HAP-1 (cell line): ENCODE measurements around the gene UGDH.

Experiments
- DNase-seq, 2 experiments: peaks; one replicate each; pipeline ENCODE4 v3.0.0-alpha.2; 2016 to 2020; ENCODE audit warnings: low spot score in 2 of 2
- H3K27me3 ChIP-seq: fragments of 250-450 bp; sonication (Bioruptor Pico); 2 replicates; pipeline ENCODE4 v1.5.1; 2020; ENCODE audit warnings: low read depth, mild to moderate bottlenecking, moderate library complexity
- H3K36me3 ChIP-seq: fragments of 250-450 bp; sonication (Bioruptor Pico); replicated peaks from 2 replicates; pipeline ENCODE4 v1.5.1; 2020; ENCODE audit warnings: mild to moderate bottlenecking
- H3K4me1 ChIP-seq: fragments of 250-450 bp; sonication (Bioruptor Pico); 2 replicates; pipeline ENCODE4 v1.5.1; 2020; ENCODE audit warnings: mild to moderate bottlenecking
- H3K4me3 ChIP-seq: fragments of 250-450 bp; sonication (Bioruptor Pico); 2 replicates; pipeline ENCODE4 v1.5.1; 2020; ENCODE audit warnings: mild to moderate bottlenecking, moderate library complexity
- H3K9me3 ChIP-seq: fragments of 250-450 bp; sonication (Bioruptor Pico); 2 replicates; pipeline ENCODE4 v1.5.1; 2020; ENCODE audit warnings: mild to moderate bottlenecking, moderate library complexity
- in situ Hi-C: fragments of 300-500 bp; cut with MboI; formaldehyde crosslinking; loops from 3 replicates; pipeline ENCODE4 v1.14.3; 2020; ENCODE audit warnings: low sequenced_read_pairs, inconsistent platforms, mixed read lengths

UGDH gene

GRCh38 chr4:39450618-39451017 is 76.6 kb downstream of the UGDH start:
- Histone ChIP-seq H3K4me3 (no peak overlapping the region), H3K27me3 (no peaks in the 10 kb centered on the region), H3K4me1 (no peaks in the 10 kb centered on the region; the same call in 1 of the 2 replicates), H3K36me3 (peaks cover 59% of the 10 kb centered on the region), H3K9me3 (no peaks in the 10 kb centered on the region)
- DNase-seq, result no peak
- in situ Hi-C loops, result loop anchor here (25.0 kb wide), 1 partner anchor 862 kb away; no protein-coding TSS in a partner anchor
